ENCODE measurements around the gene PEX13. TPM values are rescaled to one million over a fixed set of nuclear protein-coding genes. Genes with fewer than 3 reads are reported as not detected.
"Not testable (repeated sequence)": the region's sequence is repeated elsewhere in the genome, so short reads cannot be mapped to it uniquely, and the experiment has no call there.

The PEX13 gene
- total RNA-seq, 2 experiments from 2014 or later = 18.9 to 27.6 TPM

GRCh38 chr2:61006486-61007105 lies 10.9 kb upstream of the PEX13 start:
- Histone ChIP-seq H3K4me2 (ENCODE audit: low read length) (no peak overlapping the region), H3K79me2 (ENCODE audit: insufficient read depth, low read depth, low read length) (no peaks in the 10 kb centered on the region), H4K20me1 (ENCODE audit: insufficient read depth, low read length) (no peaks in the 10 kb centered on the region), H3K4me1 (ENCODE audit: insufficient read depth, low read length, poor library complexity, severe bottlenecking) (no peaks in the 10 kb centered on the region), H3K36me3 (ENCODE audit: insufficient read depth, low read length) (no peaks in the 10 kb centered on the region), H3K9me2 (ENCODE audit: insufficient read depth, low read length) (no peaks in the 10 kb centered on the region), H3K9me3 (ENCODE audit: low read length) (no peaks in the 10 kb centered on the region), H3K4me3 (ENCODE audit: low read depth, low read length, poor library complexity, severe bottlenecking) (no peak overlapping the region), H2AFZ (ENCODE audit: low read length) (no peak overlapping the region), H3K27ac (ENCODE audit: low read depth, low read length, poor library complexity, severe bottlenecking) (no peak overlapping the region)
- CTCF ChIA-PET (ENCODE audit: unreplicated experiment) = no interaction called here
- no TSS peak for BruUV-seq (replicated peaks)
- DNase-seq (ENCODE audit: low spot score) = no peak
- intact Hi-C loops (cut with micrococcal nuclease; ENCODE audit: unreplicated experiment) = no loop called here
- POLR2A ChIA-PET = interaction anchor here (0.6 to 2.1 kb wide), 7 partner anchors 10 to 651 kb away, joined by 3 to 5 read pairs (median 3); no protein-coding TSS in a partner anchor
- TF ChIP-seq EZH2phosphoT487 (IDR thresholded peaks at IDR 0.05; ENCODE audit: borderline replicate concordance, low read depth, low read length) (no peak), CTCF (conservative IDR thresholded peaks at IDR 0.05; ENCODE audit: low read length) (no peak)

GRCh38 chr2:61009355-61009754 lies 8.2 kb upstream of the PEX13 start:
- DNase-seq (ENCODE audit: low spot score) = no peak
- intact Hi-C loops (cut with micrococcal nuclease; ENCODE audit: unreplicated experiment) = no loop called here
- POLR2A ChIA-PET = no interaction called here
- no peaks in the 10 kb centered on the region for H3K9me2 ChIP-seq (ENCODE audit: insufficient read depth, low read length)
- no peak overlapping the region for H3K4me3 ChIP-seq (ENCODE audit: low read depth, low read length, poor library complexity, severe bottlenecking)
- no peak overlapping the region for H3K4me2 ChIP-seq (ENCODE audit: low read length)
- no peak overlapping the region for H3K27ac ChIP-seq (ENCODE audit: low read depth, low read length, poor library complexity, severe bottlenecking)
- no peak for TF ChIP-seq EZH2phosphoT487 (IDR thresholded peaks at IDR 0.05; ENCODE audit: borderline replicate concordance, low read depth, low read length)
- no peak for TF ChIP-seq CTCF (conservative IDR thresholded peaks at IDR 0.05; ENCODE audit: low read length)
- H3K79me2 ChIP-seq (ENCODE audit: insufficient read depth, low read depth, low read length) = no peaks in the 10 kb centered on the region
- no peaks in the 10 kb centered on the region for H4K20me1 ChIP-seq (ENCODE audit: insufficient read depth, low read length)
- CTCF ChIA-PET (ENCODE audit: unreplicated experiment) = no interaction called here
- H3K4me1 ChIP-seq (ENCODE audit: insufficient read depth, low read length, poor library complexity, severe bottlenecking) = no peaks in the 10 kb centered on the region
- no peak overlapping the region for H2AFZ ChIP-seq (ENCODE audit: low read length)
- BruUV-seq (replicated peaks) = no TSS peak
- H3K9me3 ChIP-seq (ENCODE audit: low read length) = no peaks in the 10 kb centered on the region
- H3K36me3 ChIP-seq (ENCODE audit: insufficient read depth, low read length) = no peaks in the 10 kb centered on the region

GRCh38 chr2:61011678-61012077 lies 5.8 kb upstream of the PEX13 start:
- Histone ChIP-seq H3K4me3 (ENCODE audit: low read depth, low read length, poor library complexity, severe bottlenecking) (no peak overlapping the region), H2AFZ (ENCODE audit: low read length) (no peak overlapping the region), H3K4me1 (ENCODE audit: insufficient read depth, low read length, poor library complexity, severe bottlenecking) (peaks cover 12% of the 10 kb centered on the region), H3K27ac (ENCODE audit: low read depth, low read length, poor library complexity, severe bottlenecking) (no peak overlapping the region), H4K20me1 (ENCODE audit: insufficient read depth, low read length) (no peaks in the 10 kb centered on the region), H3K4me2 (ENCODE audit: low read length) (no peak overlapping the region), H3K9me3 (ENCODE audit: low read length) (no peaks in the 10 kb centered on the region), H3K36me3 (ENCODE audit: insufficient read depth, low read length) (no peaks in the 10 kb centered on the region), H3K9me2 (ENCODE audit: insufficient read depth, low read length) (no peaks in the 10 kb centered on the region), H3K79me2 (ENCODE audit: insufficient read depth, low read depth, low read length) (peaks cover 12% of the 10 kb centered on the region; the same call in 1 of the 2 replicates)
- intact Hi-C loops (cut with micrococcal nuclease; ENCODE audit: unreplicated experiment) = no loop called here
- ChIA-PET CTCF (ENCODE audit: unreplicated experiment) (no interaction called here), POLR2A (interaction anchor here (0.7 kb wide), 4 partner anchors 18 to 1431 kb away, joined by 3 to 5 read pairs (median 4); no protein-coding TSS in a partner anchor)
- no peak for DNase-seq (ENCODE audit: low spot score)
- no TSS peak for BruUV-seq (replicated peaks)
- no peak for TF ChIP-seq EZH2phosphoT487 (IDR thresholded peaks at IDR 0.05; ENCODE audit: borderline replicate concordance, low read depth, low read length)
- TF ChIP-seq CTCF (conservative IDR thresholded peaks at IDR 0.05; ENCODE audit: low read length) = no peak

- CTCF ChIA-PET (ENCODE audit: unreplicated experiment); H3K4me2 ChIP-seq (ENCODE audit: low read length): not testable (repeated sequence)
These were observed 5.2 kb upstream of the PEX13 start for GRCh38 chr2:61012303-61012702.

More at GRCh38 chr2:61012303-61012702, 5.2 kb upstream of the PEX13 start:
- H3K4me1 ChIP-seq (ENCODE audit: insufficient read depth, low read length, poor library complexity, severe bottlenecking) = peaks cover 12% of the 10 kb centered on the region
- POLR2A ChIA-PET; H2AFZ ChIP-seq (ENCODE audit: low read length); H3K9me2 ChIP-seq (ENCODE audit: insufficient read depth, low read length); H3K36me3 ChIP-seq (ENCODE audit: insufficient read depth, low read length); H4K20me1 ChIP-seq (ENCODE audit: insufficient read depth, low read length); H3K27ac ChIP-seq (ENCODE audit: low read depth, low read length, poor library complexity, severe bottlenecking); BruUV-seq (replicated peaks); DNase-seq (ENCODE audit: low spot score); H3K9me3 ChIP-seq (ENCODE audit: low read length); intact Hi-C loops (cut with micrococcal nuclease; ENCODE audit: unreplicated experiment); H3K4me3 ChIP-seq (ENCODE audit: low read depth, low read length, poor library complexity, severe bottlenecking): not testable (repeated sequence)
- peaks cover 14% of the 10 kb centered on the region; the same call in 1 of the 2 replicates for H3K79me2 ChIP-seq (ENCODE audit: insufficient read depth, low read depth, low read length)

Data from OCI-LY7 (cell line).